Endothelial cell of hepatic sinusoid (primary cell): ENCODE results near the gene SLC9A9.

Experiments
- in situ Hi-C: cut with HindIII; loops from 2 replicates; pipeline ENCODE4 v1.10.0; 2017; ENCODE audit warnings: low sequenced_read_pairs

SLC9A9 gene

GRCh38 chr3:143763564-143764162 lies 84.6 kb downstream of the SLC9A9 start:
- in situ Hi-C loops = no loop called here

- in situ Hi-C loops = loop anchor here (10.0 kb wide), 1 partner anchor 83 kb away; no protein-coding TSS in a partner anchor
Observed at GRCh38 chr3:143757691-143758090, 90.6 kb downstream of the SLC9A9 start.

- in situ Hi-C loops = loop anchor here (10.0 kb wide), 1 partner anchor 81 kb away; no protein-coding TSS in a partner anchor
Observed at GRCh38 chr3:143755978-143756377, 92.3 kb downstream of the SLC9A9 start.

GRCh38 chr3:143754090-143754489 lies 94.2 kb downstream of the SLC9A9 start:
- in situ Hi-C loops = loop anchor here (10.0 kb wide), 1 partner anchor 79 kb away; no protein-coding TSS in a partner anchor

DNA sequence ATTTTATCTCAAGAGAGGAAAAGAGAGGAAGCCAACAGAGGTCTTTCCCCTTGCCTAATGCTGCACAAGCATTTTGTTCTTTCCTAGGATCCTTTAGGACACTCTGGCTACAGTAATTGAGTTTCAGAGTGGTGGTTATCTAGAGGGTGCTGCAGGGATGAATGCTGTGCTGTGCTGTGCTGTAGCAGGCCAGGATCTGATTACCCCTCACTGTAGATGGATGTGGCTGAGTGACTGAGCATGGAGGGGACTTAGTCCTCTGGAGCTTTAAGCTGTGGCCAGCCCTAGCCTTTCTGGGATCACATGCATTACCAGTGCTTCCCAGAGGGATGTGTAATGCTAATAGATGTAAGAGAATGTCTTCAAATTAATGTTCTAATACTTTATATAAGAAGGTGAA lies 94.8 kb downstream of the SLC9A9 start:
- in situ Hi-C loops = loop anchor here (10.0 kb wide), 1 partner anchor 79 kb away; no protein-coding TSS in a partner anchor

GRCh38 chr3:143753006-143753405 lies 95.3 kb downstream of the SLC9A9 start:
- in situ Hi-C loops = loop anchor here (10.0 kb wide), 1 partner anchor 78 kb away; no protein-coding TSS in a partner anchor

- in situ Hi-C loops = loop anchor here (10.0 kb wide), 1 partner anchor 77 kb away; no protein-coding TSS in a partner anchor
Observed at GRCh38 chr3:143751643-143752178, 96.6 kb downstream of the SLC9A9 start.

DNA sequence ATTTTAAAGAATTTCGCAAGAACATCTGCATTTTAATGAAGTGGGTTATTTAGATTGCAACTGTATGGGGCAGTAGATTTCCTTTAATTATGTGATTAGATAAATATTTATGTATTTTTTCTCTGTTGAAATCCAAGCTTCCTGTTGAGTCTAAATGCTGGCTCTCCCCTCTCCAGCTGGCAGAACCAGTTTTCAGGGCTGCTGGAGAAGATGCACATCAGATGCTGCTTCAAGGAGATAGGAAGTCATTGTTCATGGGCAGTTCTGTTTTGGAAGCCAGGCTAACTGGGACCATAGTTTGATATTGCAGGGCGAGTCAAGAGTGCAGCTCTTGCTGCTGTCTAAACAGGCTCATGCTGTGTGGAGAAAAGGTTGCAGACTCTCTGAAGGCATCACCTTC lies 97.4 kb downstream of the SLC9A9 start:
- in situ Hi-C loops = loop anchor here (10.0 kb wide), 1 partner anchor 76 kb away; no protein-coding TSS in a partner anchor

- in situ Hi-C loops = loop anchor here (10.0 kb wide), 1 partner anchor 75 kb away; no protein-coding TSS in a partner anchor
Observed at GRCh38 chr3:143749926-143750325, 98.3 kb downstream of the SLC9A9 start.

- in situ Hi-C loops = no loop called here
Observed at GRCh38 chr3:143737065-143737464, 111.2 kb downstream of the SLC9A9 start.

DNA sequence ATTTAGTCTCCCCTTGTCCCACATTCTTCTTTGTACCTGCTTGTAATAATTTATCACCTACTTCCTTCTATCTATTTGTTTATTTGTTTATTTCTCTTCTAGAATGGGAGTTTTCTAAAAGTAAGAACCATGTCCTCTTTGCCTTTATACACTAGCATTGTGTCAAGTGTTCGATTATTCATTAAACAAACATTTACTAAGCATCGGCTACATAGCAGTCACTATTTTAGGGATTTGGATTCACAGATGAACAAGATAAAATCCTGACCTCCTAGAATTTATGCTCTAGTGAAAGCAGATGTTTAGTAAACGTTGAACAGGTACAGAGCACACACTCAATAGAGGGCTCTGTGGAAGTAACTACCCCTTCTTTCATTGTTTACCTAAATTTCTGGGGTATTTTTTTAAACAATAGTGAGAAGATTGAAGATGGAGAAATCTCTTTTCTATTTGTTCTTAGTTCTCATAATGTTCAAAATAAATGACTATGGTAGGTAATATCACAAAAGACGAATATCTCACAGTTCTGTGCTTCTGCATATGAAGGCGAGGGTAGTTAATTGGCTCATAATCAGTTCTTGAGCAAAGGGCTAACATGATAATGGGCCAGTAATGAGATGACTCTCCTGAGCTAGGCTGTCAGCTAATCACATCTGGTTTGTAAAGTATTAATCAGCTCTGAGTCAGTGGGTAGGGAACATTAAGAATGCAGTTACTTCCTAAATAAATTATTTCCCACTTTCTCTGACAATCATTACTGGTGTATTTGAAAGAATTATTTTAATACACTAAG lies 111.9 kb downstream of the SLC9A9 start:
- in situ Hi-C loops = no loop called here

- in situ Hi-C loops = no loop called here
Observed at GRCh38 chr3:143731776-143732175, 116.5 kb downstream of the SLC9A9 start.

GRCh38 chr3:143731320-143731719 lies 116.9 kb downstream of the SLC9A9 start:
- in situ Hi-C loops = no loop called here

DNA sequence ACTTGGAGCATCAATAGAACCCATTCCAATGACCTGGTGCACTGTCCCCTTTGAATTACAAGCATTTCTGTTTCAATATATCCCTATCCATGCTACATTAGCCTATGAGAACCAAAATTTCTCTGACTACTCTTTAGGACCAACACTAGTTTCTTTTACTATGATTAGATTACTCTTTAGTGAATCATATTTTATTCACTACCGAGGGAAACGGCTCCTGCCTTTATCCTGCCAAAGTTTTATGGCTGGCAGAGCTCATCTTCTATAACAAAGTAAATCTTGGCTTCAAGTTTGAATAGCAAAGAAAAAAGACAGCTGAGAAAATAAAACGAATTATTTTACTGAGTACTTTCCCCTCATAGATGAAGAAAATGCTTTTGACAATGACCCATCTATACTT lies 120.9 kb downstream of the SLC9A9 start:
- in situ Hi-C loops = no loop called here

DNA sequence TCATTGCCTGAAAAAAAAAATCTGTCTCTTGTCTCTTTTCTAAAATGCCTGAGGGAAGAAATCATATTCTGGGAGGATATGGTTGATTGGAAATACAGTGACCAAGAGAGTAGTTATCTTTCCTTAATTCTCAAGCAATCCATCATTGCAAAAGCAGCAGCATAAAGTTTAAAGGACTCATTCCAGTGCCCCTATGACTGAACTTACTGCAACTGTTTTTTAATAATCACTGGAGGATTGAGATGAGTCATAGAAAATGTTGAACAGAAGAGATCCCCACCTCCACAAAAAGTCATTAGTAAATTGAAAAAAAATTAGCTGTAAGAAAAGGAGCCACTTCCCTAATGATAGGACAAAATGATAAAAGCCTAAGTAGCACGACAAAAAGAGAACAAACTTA lies 121.5 kb downstream of the SLC9A9 start:
- in situ Hi-C loops = no loop called here

DNA sequence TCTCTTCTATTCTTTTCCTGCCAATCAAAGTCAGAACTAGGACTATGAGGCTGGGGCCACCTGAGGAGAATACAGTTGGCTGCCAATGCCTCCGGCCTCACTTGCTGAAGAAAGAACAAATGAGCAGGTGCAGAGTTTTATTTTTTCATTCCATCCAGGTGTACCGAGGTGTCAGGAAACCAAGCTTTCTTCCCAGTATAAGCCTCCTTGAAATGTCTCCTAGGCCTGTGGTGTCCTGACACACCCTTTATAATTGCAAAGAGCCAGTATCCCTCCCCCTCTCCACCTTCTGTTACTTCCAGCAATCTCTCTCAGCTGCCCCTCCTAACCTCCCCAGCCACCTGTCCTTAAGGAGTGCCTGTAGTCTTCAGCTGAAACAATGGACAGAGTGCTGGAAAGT lies 127.9 kb downstream of the SLC9A9 start:
- in situ Hi-C loops = no loop called here

GRCh38 chr3:143718463-143718862 lies 129.8 kb downstream of the SLC9A9 start:
- in situ Hi-C loops = no loop called here

DNA sequence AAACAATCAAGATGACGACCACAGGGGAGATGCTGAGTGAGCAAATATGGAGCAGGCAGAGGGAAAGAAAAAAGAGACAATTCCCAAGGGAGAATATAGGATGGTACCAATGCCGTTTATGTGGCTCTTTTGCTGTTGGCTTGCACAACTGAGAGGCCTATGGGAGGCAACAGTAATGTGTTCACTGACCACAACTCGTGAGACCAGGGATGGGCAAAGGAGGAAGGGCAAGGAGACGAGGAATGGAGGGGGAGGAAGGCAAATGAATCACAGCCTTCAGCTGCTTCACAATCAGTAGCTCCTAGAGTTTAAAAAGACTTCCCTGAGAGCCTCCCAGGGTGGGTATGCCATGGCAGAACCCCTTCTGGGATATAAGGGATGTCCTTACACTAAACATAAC lies 131.5 kb downstream of the SLC9A9 start:
- in situ Hi-C loops = no loop called here

DNA sequence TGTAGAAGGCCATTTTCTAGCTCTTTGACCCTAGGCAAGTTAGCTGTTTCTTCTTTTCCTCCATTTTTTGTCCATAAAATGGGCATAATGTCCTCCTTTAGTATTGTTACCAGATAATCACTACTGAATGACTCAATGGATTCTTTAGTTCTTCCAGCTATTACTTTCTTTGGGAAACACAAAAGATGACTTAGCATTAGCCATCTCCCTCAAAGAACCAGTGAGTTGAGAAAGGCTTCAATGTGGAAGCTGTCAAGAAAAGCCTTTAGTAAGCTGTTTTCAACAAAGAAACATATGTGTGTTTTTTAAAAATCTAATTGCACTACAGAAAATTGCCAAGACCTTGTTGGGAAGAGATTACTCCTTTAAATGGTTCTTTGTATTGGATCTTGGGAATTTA lies 135.7 kb downstream of the SLC9A9 start:
- in situ Hi-C loops = loop anchor here (5.0 kb wide), 1 partner anchor 35 kb away; no protein-coding TSS in a partner anchor

DNA sequence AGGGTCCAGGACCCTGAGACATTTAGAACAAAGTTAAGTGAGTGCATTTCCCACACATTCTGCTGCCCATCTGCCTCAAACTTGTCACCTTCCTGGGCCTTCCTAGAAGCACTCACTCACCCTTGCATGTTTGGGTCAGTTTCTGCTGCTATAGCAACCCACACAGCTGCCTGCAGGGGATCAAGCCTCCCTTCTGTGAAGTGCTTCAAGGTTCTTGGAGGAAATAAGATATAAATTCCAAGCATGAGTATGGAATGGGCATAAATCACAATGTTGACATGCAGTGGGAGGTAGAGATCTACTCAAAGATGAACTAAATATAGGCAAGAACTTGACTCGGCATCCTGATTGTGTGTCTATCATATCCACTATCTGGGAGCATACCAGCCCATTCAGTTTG lies 140.4 kb downstream of the SLC9A9 start:
- in situ Hi-C loops = no loop called here

- in situ Hi-C loops = no loop called here
Observed at GRCh38 chr3:143700431-143700975, 147.8 kb downstream of the SLC9A9 start.
